IPS-18a (cell line): Measurements from ENCODE around the gene CALHM3.

ENCODE experiments used
- H3K27ac ChIP-seq: one replicate; pipeline ENCODE4 v1.5.1; 2013; ENCODE audit warnings: low read length
- H3K27me3 ChIP-seq: one replicate; pipeline ENCODE4 v1.6.1; 2013; ENCODE audit warnings: mild to moderate bottlenecking, low read length; ENCODE audit not compliant: control insufficient read depth, insufficient read depth
- H3K36me3 ChIP-seq: one replicate; pipeline ENCODE4 v1.6.1; 2013; ENCODE audit warnings: low read depth, low read length; ENCODE audit not compliant: control insufficient read depth
- H3K4me1 ChIP-seq: one replicate; pipeline ENCODE4 v1.6.1; 2013; ENCODE audit warnings: low read depth, low read length; ENCODE audit not compliant: control insufficient read depth
- H3K4me3 ChIP-seq: one replicate; pipeline ENCODE4 v1.5.1; 2013; ENCODE audit warnings: low read length
- H3K9ac ChIP-seq: one replicate; pipeline ENCODE4 v1.6.1; 2013; ENCODE audit warnings: mild to moderate bottlenecking, low read length, moderate library complexity
- H3K9me3 ChIP-seq: one replicate; pipeline ENCODE4 v1.6.1; 2013; ENCODE audit warnings: low read depth, low read length; ENCODE audit not compliant: control insufficient read depth

CALHM3 gene

DNA sequence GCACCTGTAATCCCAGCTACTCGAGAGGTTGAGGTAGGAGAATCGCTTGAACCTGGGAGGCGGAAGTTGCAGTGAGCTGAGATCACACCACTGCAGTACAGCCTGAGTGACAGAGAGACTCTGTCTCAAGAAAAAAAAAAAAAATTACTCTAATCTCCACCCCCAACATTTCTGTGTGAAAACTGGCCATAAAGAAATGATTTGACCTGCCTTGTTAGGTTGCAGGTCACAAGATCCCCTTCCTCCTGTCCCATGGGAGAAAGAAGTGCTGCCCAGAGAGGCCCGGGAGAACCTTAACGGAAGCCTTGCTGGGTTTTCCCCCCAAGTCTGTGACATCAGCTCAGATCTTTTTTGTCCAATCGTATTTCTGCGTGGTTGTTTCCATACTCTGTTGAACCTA is 11.6 kb downstream of the CALHM3 start:
- Histone ChIP-seq H3K27ac (no peak overlapping the region), H3K9ac (no peak overlapping the region), H3K4me1 (no peaks in the 10 kb centered on the region), H3K27me3 (no peaks in the 10 kb centered on the region), H3K36me3 (no peaks in the 10 kb centered on the region), H3K9me3 (no peaks in the 10 kb centered on the region), H3K4me3 (no peak overlapping the region)

DNA sequence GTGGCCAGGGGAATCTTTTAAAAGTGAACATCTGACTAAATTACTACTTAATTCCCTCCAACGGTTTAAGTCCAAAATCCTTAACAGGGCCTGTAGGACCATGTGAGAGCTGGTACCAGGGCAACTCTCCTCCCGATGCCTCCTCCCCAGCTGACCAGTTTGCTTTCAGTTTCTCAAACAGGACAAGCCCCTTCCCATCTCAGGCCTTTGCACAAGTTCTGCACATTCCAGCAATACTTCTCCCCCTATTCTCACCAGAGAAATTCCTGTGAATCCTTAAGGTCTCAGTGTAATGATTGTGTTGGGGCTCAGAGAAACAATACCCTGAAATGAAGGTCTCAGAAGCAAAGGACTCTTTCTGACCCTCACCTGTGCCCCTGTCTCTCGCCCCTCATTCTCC is 12.3 kb downstream of the CALHM3 start:
- Histone ChIP-seq H3K27me3 (no peaks in the 10 kb centered on the region), H3K4me3 (no peak overlapping the region), H3K9ac (no peak overlapping the region), H3K9me3 (no peaks in the 10 kb centered on the region), H3K27ac (no peak overlapping the region), H3K4me1 (no peaks in the 10 kb centered on the region), H3K36me3 (no peaks in the 10 kb centered on the region)

DNA sequence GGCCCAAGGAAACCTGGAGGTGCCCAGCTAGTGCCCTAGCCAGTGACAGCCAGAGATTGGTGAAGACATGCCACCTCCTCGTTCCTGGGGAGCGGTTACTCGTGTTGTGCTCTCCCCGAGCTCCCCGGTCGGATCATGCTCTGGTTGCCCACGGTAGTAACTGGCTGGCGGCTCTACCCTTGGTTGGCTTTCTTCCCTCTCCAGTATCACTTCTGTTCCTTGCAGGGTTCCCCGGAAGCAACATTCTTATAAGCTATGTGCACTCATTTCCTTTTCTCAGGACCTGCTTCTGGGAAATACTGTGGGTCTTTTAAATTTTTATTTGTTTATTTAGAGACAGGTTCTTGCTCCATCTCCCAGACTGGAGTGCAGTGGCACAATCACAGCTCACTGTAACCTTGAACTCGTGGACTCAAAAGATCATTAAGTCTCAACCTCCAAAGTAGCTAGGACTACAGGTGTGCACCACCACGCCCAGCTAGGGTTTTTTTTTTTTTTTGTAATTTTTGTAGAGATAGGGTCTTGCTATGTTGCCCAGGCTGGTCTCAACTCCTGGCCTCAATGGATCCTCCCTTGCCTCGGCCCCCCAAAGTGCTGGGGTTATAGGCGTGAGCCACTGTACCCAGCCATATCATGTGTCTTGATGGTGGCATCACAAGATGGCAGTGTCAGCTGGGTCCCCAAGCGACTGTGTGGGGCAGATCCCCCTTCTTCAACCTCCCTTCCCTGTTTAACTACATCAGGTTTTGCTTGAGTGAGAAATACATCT is 13.4 kb downstream of the CALHM3 start:
- Histone ChIP-seq H3K4me3 (no peak overlapping the region), H3K9ac (no peak overlapping the region), H3K9me3 (no peaks in the 10 kb centered on the region), H3K36me3 (no peaks in the 10 kb centered on the region), H3K27me3 (no peaks in the 10 kb centered on the region), H3K4me1 (no peaks in the 10 kb centered on the region), H3K27ac (no peak overlapping the region)

DNA sequence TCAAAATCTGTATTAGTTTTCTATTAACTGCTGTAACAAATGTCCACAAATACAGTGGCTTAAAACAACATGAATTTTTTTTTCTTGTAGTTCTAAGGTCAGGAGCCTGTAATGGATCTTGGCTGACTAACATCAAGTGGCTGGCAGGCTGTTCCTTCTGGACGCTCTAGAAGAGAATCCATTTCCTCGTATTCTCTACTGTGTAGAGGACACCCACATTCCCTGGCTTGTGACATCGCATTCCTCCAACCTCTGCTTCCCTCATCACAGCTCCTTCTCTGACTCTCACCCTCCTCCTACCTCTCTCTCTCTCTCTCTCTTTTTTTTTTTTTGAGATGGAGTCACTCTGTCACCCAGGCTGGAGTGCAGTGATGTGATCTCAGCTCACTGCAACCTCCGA is 15.5 kb downstream of the CALHM3 start:
- Histone ChIP-seq H3K27ac (no peak overlapping the region), H3K27me3 (no peaks in the 10 kb centered on the region), H3K9me3 (no peaks in the 10 kb centered on the region), H3K36me3 (no peaks in the 10 kb centered on the region), H3K4me1 (no peaks in the 10 kb centered on the region), H3K4me3 (no peak overlapping the region), H3K9ac (no peak overlapping the region)

DNA sequence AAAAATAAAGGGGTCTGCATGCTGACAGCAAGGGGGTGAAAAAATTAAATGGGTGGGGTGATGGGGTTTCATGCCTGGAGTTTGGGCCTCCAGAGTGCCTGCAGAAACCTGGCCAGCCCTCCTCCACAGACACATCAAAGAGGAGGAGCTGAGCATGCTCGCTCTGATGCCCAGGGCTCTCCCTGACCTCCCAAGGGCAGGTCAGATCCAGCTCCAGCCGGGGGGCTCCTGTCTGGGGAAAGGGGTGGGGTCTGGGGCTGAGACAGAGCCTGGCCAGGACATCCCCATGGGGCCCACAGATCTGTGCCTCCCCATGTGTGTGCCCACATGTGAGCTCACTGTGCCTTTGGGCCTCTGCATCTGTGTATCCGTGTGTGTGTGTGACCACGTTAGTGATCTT is 19.4 kb downstream of the CALHM3 start:
- H3K9ac ChIP-seq, result no peak overlapping the region
- H3K27ac ChIP-seq, result no peak overlapping the region
- no peaks in the 10 kb centered on the region for H3K36me3 ChIP-seq
- H3K4me3 ChIP-seq, result no peak overlapping the region
- no peaks in the 10 kb centered on the region for H3K9me3 ChIP-seq
- no peaks in the 10 kb centered on the region for H3K27me3 ChIP-seq
- no peaks in the 10 kb centered on the region for H3K4me1 ChIP-seq

DNA sequence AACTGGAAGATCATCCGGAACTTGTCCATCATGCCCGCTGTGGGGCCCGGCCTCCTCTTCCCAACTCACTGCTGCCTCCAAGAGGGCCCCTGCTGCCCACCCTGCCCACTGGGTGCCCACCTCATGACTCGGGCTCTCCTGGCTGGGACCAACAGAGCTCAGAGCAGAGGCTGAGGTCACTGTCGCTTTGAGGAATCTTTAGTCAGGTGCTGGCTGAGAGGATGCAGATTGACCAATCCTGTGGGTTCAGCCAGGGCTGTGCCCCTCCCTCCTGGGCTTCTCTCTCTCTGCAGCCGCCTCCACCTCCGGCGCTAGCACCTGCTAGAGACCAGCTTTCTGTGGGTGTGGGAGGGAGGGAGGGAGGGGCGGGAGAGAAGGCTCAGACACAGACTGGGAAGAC is 20.3 kb downstream of the CALHM3 start, which contains the start of gene CALHM1:
Gene CALHM1, minus strand, starts transcription at position 181 of the 400 bp plus-strand sequence. Its CDS starts 149 bp downstream, at position 32.
- Histone ChIP-seq H3K27me3 (no peaks in the 10 kb centered on the region), H3K4me3 (no peak within 1 kb of the TSS), H3K36me3 (no peaks in the 10 kb centered on the region), H3K9ac (no peak within 1 kb of the TSS), H3K27ac (no peak within 1 kb of the TSS), H3K4me1 (no peaks in the 10 kb centered on the region), H3K9me3 (no peaks in the 10 kb centered on the region)

DNA sequence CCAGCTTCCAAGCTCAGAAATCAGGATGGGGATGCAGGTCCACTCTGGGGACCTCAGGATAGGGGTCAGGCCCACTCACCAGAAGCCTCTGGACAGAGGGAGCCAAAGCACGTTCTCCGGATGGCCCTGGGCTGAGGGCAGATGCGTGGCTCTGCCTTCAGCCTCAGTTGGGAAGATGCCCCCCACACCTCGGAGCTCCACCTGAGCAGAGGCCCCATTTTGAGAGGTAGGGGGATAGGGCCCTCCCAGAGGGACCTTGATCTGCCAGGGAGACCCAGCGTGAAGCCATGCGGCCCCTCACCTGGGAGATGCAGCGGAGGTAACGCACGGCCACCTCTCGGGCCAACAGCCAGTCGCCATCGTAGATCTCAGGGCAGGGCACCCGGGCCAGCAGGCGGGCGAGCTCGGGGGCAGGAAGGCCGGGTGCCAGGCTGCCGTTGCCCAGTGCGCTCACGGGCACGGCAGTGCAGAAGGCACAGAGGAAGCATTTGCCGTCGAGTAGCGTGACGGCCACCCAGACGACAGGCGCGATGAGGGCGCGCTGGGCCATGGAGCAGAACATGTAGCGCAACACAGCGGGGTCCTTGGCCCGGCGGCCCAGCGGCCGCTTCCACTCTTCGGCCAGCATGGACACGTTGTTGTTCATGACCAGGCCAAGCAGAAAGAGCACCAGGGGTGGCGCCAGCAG is 21.0 kb downstream of the CALHM3 start:
- Histone ChIP-seq H3K9ac (no peak overlapping the region), H3K27ac (no peak overlapping the region), H3K27me3 (no peaks in the 10 kb centered on the region)

DNA sequence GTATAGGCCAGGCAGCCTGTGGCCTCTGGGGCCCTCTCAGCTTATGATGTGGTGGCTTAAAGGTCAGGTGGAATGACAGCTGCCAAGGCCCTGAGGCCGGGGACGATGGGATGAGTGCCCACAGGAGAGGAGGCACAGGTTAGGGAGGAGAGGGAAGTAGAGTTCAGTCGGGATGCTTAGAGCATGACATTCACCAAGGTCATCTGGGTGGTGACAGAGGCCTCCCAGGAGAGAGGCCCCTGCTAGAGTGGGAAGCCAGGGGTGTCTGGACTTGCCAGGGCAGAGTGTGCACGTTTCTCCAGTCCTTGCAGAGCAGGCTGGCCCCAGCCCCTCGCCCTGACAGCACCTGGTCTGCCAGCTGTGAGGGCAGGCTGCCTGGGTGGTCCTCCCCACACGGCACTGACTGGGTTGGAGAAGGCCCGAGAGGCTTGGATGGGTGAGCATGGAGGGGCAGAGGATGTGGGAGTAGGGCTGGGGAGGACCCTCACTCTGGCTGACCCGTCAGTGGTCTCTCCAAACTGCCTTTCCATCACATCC is 21.8 kb downstream of the CALHM3 start:
- H3K36me3 ChIP-seq, result no peaks in the 10 kb centered on the region
- H3K4me3 ChIP-seq, result no peak overlapping the region
- H3K9me3 ChIP-seq, result no peaks in the 10 kb centered on the region
- H3K27me3 ChIP-seq, result no peaks in the 10 kb centered on the region
- H3K4me1 ChIP-seq, result no peaks in the 10 kb centered on the region
- no peak overlapping the region for H3K9ac ChIP-seq
- no peak overlapping the region for H3K27ac ChIP-seq

More for the DNA sequence above, 21.0 kb downstream of the CALHM3 start:
- H3K9me3 ChIP-seq, result no peaks in the 10 kb centered on the region
- H3K36me3 ChIP-seq, result no peaks in the 10 kb centered on the region
- no peak overlapping the region for H3K4me3 ChIP-seq
- no peaks in the 10 kb centered on the region for H3K4me1 ChIP-seq

DNA sequence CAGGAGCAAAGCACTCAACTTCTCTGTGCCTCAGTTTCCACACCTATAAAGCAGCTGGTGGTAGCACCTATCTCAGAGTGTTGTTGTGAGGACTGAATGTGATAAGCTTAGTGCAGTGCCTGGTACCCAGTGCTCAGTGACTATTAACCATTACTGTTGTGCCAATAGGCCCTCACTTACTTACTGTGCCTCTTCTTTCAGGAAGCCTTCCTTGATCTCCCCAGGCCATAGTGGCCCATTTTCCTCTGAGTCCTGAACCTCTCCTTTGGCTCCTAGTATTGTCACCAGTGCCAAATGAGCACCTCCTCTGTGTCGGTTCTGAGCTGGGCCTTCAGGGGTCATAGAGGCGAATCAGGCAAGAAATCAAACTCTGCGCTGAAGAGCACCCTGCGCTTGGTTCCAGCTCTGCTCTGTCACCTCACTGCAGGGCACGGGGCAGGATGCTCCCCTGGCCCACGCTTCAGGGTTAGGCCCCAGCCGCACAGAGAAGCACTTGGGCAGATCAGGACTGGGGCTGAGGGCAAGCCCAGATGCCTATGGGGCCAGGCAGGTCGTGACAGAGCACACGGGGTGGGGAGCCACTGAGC is 22.9 kb downstream of the CALHM3 start:
- H3K4me1 ChIP-seq, result no peaks in the 10 kb centered on the region
- H3K27ac ChIP-seq, result no peak overlapping the region
- H3K4me3 ChIP-seq, result no peak overlapping the region
- no peaks in the 10 kb centered on the region for H3K9me3 ChIP-seq
- no peaks in the 10 kb centered on the region for H3K36me3 ChIP-seq
- H3K9ac ChIP-seq, result no peak overlapping the region
- no peaks in the 10 kb centered on the region for H3K27me3 ChIP-seq

DNA sequence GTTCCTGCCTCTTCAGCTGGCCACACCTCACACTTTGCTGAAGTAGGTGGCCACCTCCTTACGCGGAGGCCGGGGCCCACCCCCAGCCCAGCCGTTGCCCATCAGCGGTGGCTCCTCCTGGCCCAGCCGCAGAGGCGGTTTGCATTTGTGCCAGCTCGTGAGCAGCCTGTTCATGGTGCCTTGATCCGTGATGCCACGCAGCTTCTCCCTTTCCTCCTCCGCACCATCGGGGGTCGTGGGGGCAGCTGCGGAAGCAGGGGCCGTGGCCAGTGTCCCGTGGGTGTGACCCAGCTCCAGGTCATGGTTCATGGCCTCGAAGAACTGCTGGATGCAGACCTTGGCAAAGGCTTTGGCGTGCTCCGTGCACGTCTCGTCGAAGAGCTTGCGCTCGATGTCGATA is 23.8 kb downstream of the CALHM3 start:
- Histone ChIP-seq H3K9me3 (no peaks in the 10 kb centered on the region), H3K36me3 (no peaks in the 10 kb centered on the region), H3K9ac (no peak overlapping the region), H3K4me3 (no peak overlapping the region), H3K27me3 (no peaks in the 10 kb centered on the region), H3K27ac (no peak overlapping the region), H3K4me1 (no peaks in the 10 kb centered on the region)

DNA sequence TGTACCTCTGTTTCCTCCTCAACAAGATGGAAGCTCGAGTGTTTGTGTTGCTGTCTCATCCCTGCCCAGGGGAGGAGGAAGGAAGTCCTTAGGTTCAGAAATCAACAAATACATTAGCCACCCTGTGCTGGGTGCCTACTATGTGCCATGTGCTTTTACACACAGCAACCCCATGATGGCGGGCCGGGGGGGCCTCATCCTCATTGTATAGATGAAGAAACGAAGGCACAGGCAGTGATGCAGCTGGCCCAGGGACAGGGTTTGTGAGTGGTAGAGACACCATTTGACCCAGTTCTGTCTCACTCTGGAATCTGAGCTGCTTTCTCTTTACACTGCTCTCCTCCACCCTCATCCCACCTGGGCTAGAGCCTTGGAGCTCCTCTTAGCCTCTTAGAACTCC is 25.0 kb downstream of the CALHM3 start:
- Histone ChIP-seq H3K36me3 (no peaks in the 10 kb centered on the region), H3K4me1 (no peaks in the 10 kb centered on the region), H3K4me3 (no peak overlapping the region), H3K9me3 (no peaks in the 10 kb centered on the region), H3K9ac (no peak overlapping the region), H3K27me3 (no peaks in the 10 kb centered on the region), H3K27ac (no peak overlapping the region)
